HG03025 (cell line): Measurements from ENCODE around the gene C12orf43.

Experiments
- ATAC-seq: cut with Tn5 transposase; IDR thresholded peaks from one replicate; pipeline ENCODE4 v1.9.1; 2021; ENCODE audit warnings: mild to moderate bottlenecking, moderate library complexity; ENCODE audit not compliant: unreplicated experiment, low FRiP score

C12orf43 gene

GRCh38 chr12:121033625-121034349, 17.5 kb upstream of the C12orf43 start:
- ATAC-seq: no peak

GRCh38 chr12:121030576-121031212, 14.4 kb upstream of the C12orf43 start:
- ATAC-seq: no peak

GRCh38 chr12:121026274-121027045, 10.2 kb upstream of the C12orf43 start:
- no peak for ATAC-seq

GRCh38 chr12:121025442-121026226, 9.3 kb upstream of the C12orf43 start:
- no peak for ATAC-seq

- ATAC-seq: no peak
These were observed 7.5 kb upstream of the C12orf43 start for GRCh38 chr12:121023799-121024198.

- ATAC-seq: no peak
These were observed 6.4 kb upstream of the C12orf43 start for GRCh38 chr12:121022713-121023112.

GRCh38 chr12:121021754-121022153, 5.5 kb upstream of the C12orf43 start:
- ATAC-seq: no peak

GRCh38 chr12:121018860-121019617, 2.8 kb upstream of the C12orf43 start:
- ATAC-seq: no peak

- ATAC-seq: no peak
These were observed 1.7 kb upstream of the C12orf43 start for GRCh38 chr12:121017966-121018491.

- no peak for ATAC-seq
These were observed 2.6 kb downstream of the C12orf43 start for GRCh38 chr12:121013715-121014114.

- ATAC-seq: no peak
These were observed 4.5 kb downstream of the C12orf43 start for GRCh38 chr12:121011820-121012219.

GRCh38 chr12:121010860-121011259, 5.4 kb downstream of the C12orf43 start:
- ATAC-seq: no peak

GRCh38 chr12:121009741-121010140, 6.5 kb downstream of the C12orf43 start:
- ATAC-seq: no peak

GRCh38 chr12:121008347-121009098, 7.8 kb downstream of the C12orf43 start:
- ATAC-seq: no peak

- ATAC-seq: no peak
These were observed 10.9 kb downstream of the C12orf43 start for GRCh38 chr12:121005346-121005815.

- ATAC-seq: no peak
These were observed 12.0 kb downstream of the C12orf43 start for GRCh38 chr12:121004253-121004815.

- ATAC-seq: no peak
These were observed 12.6 kb downstream of the C12orf43 start for GRCh38 chr12:121003650-121004049.

- no peak for ATAC-seq
These were observed 14.3 kb downstream of the C12orf43 start for GRCh38 chr12:121001841-121002483.
